Keratinocyte (primary cell): ENCODE measurements around the gene MDN1.

Experiments
- EZH2 ChIP-seq: IDR thresholded peaks from one replicate; pipeline ENCODE4 v1.6.1; 2012; ENCODE audit warnings: inconsistent platforms, mild to moderate bottlenecking, low read length, moderate library complexity
- TF ChIP-seq, protein P1 (sequence below), 3 experiments: IDR thresholded peaks in 1 of 3; conservative IDR thresholded peaks in 1 of 3; optimal IDR thresholded peaks in 1 of 3; 2 replicates in 2 of 3; 3 replicates in 1 of 3; pipeline versions ENCODE3 to v1.5.1; 2011; ENCODE audit warnings: low read length in 3 of 3, mild to moderate bottlenecking in 3 of 3, moderate library complexity in 2 of 3, control low read depth in 1 of 3, inconsistent platforms in 1 of 3; ENCODE audit not compliant: insufficient read depth in 2 of 3; ENCODE audit errors: extremely low read depth in 1 of 3

DNA sequence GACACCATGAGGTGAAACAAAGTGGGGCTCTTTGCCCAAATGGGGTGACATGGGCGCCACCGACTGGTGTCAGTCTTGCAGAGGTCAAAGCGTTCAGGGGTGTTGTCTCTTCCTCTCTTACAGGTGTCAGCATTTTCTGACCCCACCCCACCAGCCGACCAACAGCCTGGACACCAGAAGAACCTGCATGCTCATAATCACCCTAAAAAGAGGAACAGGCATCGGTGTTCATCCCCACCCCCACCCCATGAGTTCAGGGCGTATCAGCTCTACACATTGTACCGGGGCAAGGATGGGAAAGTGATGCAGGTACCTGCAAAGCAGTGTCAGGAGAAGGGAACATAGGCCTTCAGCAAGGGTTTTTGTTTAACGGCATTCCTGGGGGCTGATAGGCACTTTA lies 195.8 kb downstream of the MDN1 start:
- TF ChIP-seq, protein P1, sequence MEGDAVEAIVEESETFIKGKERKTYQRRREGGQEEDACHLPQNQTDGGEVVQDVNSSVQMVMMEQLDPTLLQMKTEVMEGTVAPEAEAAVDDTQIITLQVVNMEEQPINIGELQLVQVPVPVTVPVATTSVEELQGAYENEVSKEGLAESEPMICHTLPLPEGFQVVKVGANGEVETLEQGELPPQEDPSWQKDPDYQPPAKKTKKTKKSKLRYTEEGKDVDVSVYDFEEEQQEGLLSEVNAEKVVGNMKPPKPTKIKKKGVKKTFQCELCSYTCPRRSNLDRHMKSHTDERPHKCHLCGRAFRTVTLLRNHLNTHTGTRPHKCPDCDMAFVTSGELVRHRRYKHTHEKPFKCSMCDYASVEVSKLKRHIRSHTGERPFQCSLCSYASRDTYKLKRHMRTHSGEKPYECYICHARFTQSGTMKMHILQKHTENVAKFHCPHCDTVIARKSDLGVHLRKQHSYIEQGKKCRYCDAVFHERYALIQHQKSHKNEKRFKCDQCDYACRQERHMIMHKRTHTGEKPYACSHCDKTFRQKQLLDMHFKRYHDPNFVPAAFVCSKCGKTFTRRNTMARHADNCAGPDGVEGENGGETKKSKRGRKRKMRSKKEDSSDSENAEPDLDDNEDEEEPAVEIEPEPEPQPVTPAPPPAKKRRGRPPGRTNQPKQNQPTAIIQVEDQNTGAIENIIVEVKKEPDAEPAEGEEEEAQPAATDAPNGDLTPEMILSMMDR (optimal IDR thresholded peaks at IDR 0.05 in 1 of 3, IDR thresholded peaks at IDR 0.05 in 1 of 3, conservative IDR thresholded peaks at IDR 0.05 in 1 of 3; ENCODE audit: extremely low read depth in 1 of 3, insufficient read depth in 2 of 3, low read length in 3 of 3), result no peak
- TF ChIP-seq EZH2, result no peak
